Stimulated activated effector memory CD8-positive, alpha-beta T cell treated with anti-CD3 and anti-CD28 coated beads, Interleukin-12 subunit alpha, Interleukin-12 subunit beta, amount 100 ng/mL, for 72 hours (primary cell): ENCODE data around the gene TMEM95.
"Not testable (repeated sequence)": the region's sequence is repeated elsewhere in the genome, so short reads cannot be mapped to it uniquely, and the experiment has no call there.

Source experiments
- ATAC-seq: fragments of 150-1000 bp; cut with Tn5 transposase; 2 replicates; pipeline ENCODE4 v1.10.0; 2021
- DNase-seq, 2 donors: peaks; one replicate each; pipeline ENCODE4 v3.0.0; 2021 to 2022; ENCODE audit warnings: low spot score in 2 of 2
- H3K27ac Mint-ChIP-seq: one replicate; pipeline ENCODE4 v1.8.0; 2022; ENCODE audit warnings: mild to moderate bottlenecking, mixed read lengths
- H3K36me3 Mint-ChIP-seq: one replicate; pipeline ENCODE4 v1.8.0; 2022; ENCODE audit warnings: mild to moderate bottlenecking, mixed read lengths
- H3K4me1 Mint-ChIP-seq: one replicate; pipeline ENCODE4 v1.8.0; 2022; ENCODE audit warnings: mixed read lengths
- H3K4me3 Mint-ChIP-seq: one replicate; pipeline ENCODE4 v1.8.0; 2022; ENCODE audit warnings: mild to moderate bottlenecking, mixed read lengths
- H3K9me3 Mint-ChIP-seq: one replicate; pipeline ENCODE4 v1.8.0; 2022; ENCODE audit warnings: mixed read lengths

The TMEM95 gene

GRCh38 chr17:7351665-7352502, 3.1 kb upstream of the TMEM95 start, which contains the start of gene KCTD11:
KCTD11 (plus strand) TSS chr17:7352162.
- ATAC-seq (peak; percentile 75), DNase-seq (peak; percentile 82 to 90)
- Mint-ChIP-seq H3K4me3 (peak within 1 kb of the TSS; percentile 95), H3K9me3 (no peaks in the 10 kb centered on the region), H3K4me1 (peaks cover 80% of the 10 kb centered on the region), H3K27ac (peak within 1 kb of the TSS; percentile 96), H3K36me3 (peaks cover 78% of the 10 kb centered on the region)

GRCh38 chr17:7352503-7352889, 2.5 kb upstream of the TMEM95 start:
- no peak for ATAC-seq
- no peaks in the 10 kb centered on the region for H3K9me3 Mint-ChIP-seq
- peaks cover 74% of the 10 kb centered on the region for H3K4me1 Mint-ChIP-seq

GRCh38 chr17:7352910-7353635, 1.9 kb upstream of the TMEM95 start:
- Mint-ChIP-seq H3K4me1 (peaks cover 68% of the 10 kb centered on the region), H3K4me3 (peak overlapping the region; percentile 95), H3K27ac (peak overlapping the region; percentile 96), H3K9me3 (no peaks in the 10 kb centered on the region), H3K36me3 (peaks cover 72% of the 10 kb centered on the region)
- no peak for ATAC-seq
- no peak for DNase-seq

More at GRCh38 chr17:7352503-7352889, 2.5 kb upstream of the TMEM95 start:
- peak overlapping the region; percentile 96 for H3K27ac Mint-ChIP-seq
- H3K36me3 Mint-ChIP-seq, result peaks cover 76% of the 10 kb centered on the region
- H3K4me3 Mint-ChIP-seq, result peak overlapping the region; percentile 95
- no peak for DNase-seq

GRCh38 chr17:7354262-7354843, 603 bp upstream of the TMEM95 start:
- H3K36me3 Mint-ChIP-seq, result peaks cover 60% of the 10 kb centered on the region
- no peaks in the 10 kb centered on the region for H3K9me3 Mint-ChIP-seq
- H3K27ac Mint-ChIP-seq, result peak overlapping the region; percentile 96
- DNase-seq, result no peak
- H3K4me1 Mint-ChIP-seq, result peaks cover 55% of the 10 kb centered on the region
- ATAC-seq, result peak; percentile 47
- H3K4me3 Mint-ChIP-seq, result peak overlapping the region; percentile 95

- DNase-seq (no peak), ATAC-seq (no peak)
- H3K27ac Mint-ChIP-seq, result peak overlapping the region; percentile 75
- H3K9me3 Mint-ChIP-seq, result no peaks in the 10 kb centered on the region
- H3K4me3 Mint-ChIP-seq, result peak overlapping the region; percentile 7
- peaks cover 47% of the 10 kb centered on the region for H3K36me3 Mint-ChIP-seq
- H3K4me1 Mint-ChIP-seq, result peaks cover 43% of the 10 kb centered on the region
Measured at GRCh38 chr17:7355573-7355972, 617 bp downstream of the TMEM95 start.

DNA sequence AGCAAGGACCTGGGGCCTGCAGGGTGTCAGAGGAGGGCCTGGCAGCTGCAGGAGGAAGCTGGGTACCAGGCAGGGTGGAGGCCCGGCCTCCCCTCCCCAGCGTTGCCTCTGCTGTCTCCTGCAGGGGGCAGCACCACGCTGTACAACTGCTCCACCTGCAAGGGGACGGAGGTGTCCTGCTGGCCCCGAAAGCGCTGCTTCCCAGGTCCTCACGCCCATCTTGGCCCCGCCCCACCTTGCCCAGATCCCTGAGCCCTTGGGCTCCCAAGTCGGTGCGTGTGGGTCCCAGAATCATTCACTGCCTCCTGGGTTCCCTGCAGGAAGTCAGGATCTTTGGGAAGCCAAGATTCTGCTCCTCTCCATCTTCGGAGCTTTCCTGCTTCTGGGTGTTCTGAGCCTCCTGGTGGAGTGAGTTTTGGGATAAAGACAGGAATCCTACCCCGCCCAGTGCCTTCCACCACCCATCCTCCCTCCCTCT, 1.2 kb downstream of the TMEM95 start:
- peak overlapping the region; percentile 75 for H3K27ac Mint-ChIP-seq
- H3K4me3 Mint-ChIP-seq, result peak overlapping the region; percentile 7
- no peaks in the 10 kb centered on the region for H3K9me3 Mint-ChIP-seq
- DNase-seq (peak; percentile 86 to 93), ATAC-seq (peak; percentile 67)
- peaks cover 41% of the 10 kb centered on the region for H3K4me1 Mint-ChIP-seq
- H3K36me3 Mint-ChIP-seq, result peaks cover 42% of the 10 kb centered on the region

DNA sequence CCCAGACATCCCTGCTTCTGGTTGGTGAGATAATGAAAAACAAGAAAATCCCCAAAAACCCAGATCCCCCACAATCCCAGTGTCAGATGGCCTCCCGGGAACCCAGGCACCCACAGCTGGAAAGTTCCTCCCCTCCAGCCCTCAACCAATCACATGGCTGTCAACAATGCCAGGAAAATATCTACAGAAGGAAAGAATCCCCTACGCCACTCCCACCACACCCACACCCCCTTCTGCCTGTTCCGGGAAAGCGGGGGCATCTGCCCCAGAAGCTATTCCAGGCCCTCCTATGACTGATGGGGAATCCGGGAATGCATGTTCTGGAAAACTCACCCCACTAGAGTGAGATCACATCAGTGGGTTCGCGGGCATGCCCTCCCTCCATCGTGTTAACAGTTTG, 1.8 kb downstream of the TMEM95 start:
- H3K27ac Mint-ChIP-seq, result no peak overlapping the region
- H3K36me3 Mint-ChIP-seq, result peaks cover 37% of the 10 kb centered on the region
- no peak overlapping the region for H3K4me3 Mint-ChIP-seq
- ATAC-seq, result no peak
- H3K4me1 Mint-ChIP-seq, result peaks cover 37% of the 10 kb centered on the region
- H3K9me3 Mint-ChIP-seq, result no peaks in the 10 kb centered on the region
- no peak for DNase-seq

DNA sequence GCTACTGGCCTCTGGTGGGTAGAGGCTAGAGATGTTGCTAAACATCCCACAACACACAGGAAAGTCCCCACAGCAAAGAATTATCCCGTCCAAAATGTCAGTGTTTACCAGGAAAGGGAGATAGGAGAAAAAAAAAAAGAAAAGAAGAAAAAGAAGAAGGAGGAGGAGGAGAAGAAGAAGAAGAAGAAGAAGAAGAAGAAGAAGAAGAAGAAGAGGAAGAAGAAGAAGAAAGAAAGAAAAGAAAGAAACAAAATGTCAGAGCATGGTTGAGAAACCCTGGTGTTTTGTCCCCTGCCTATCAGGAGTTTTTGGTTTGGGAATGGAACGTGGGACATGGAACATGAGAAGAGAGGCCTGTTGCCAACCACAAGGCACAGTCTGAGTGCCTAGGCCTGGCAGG, 2.4 kb downstream of the TMEM95 start:
- no peak overlapping the region for H3K4me3 Mint-ChIP-seq
- ATAC-seq (no peak), DNase-seq (no peak)
- H3K36me3 Mint-ChIP-seq, result peaks cover 32% of the 10 kb centered on the region
- H3K4me1 Mint-ChIP-seq, result peaks cover 35% of the 10 kb centered on the region
- no peaks in the 10 kb centered on the region for H3K9me3 Mint-ChIP-seq
- H3K27ac Mint-ChIP-seq, result no peak overlapping the region

DNA sequence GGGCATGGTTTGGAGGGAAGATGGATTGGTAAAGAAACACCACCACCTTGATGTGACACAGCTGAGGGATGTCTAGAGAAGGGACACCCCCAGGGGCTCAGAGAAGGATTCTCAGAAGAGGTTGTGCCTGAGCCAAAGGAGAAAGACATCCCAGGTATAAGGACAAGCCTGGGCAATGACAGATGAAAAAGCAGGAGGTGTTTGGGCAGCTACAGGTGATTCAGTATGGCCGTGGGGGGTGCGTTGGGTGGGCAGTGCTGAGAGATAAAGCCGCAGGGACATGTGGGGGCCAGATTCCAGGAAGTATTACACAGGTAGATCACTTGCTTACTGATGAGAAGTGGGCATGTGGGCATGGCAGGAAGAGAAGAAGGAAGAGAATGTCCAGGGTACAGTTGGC, 7.0 kb downstream of the TMEM95 start:
- no peaks in the 10 kb centered on the region for H3K9me3 Mint-ChIP-seq
- no peaks in the 10 kb centered on the region for H3K4me1 Mint-ChIP-seq
- ATAC-seq (no peak), DNase-seq (no peak)
- no peak overlapping the region for H3K27ac Mint-ChIP-seq
- peaks cover 13% of the 10 kb centered on the region for H3K36me3 Mint-ChIP-seq
- H3K4me3 Mint-ChIP-seq, result no peak overlapping the region

DNA sequence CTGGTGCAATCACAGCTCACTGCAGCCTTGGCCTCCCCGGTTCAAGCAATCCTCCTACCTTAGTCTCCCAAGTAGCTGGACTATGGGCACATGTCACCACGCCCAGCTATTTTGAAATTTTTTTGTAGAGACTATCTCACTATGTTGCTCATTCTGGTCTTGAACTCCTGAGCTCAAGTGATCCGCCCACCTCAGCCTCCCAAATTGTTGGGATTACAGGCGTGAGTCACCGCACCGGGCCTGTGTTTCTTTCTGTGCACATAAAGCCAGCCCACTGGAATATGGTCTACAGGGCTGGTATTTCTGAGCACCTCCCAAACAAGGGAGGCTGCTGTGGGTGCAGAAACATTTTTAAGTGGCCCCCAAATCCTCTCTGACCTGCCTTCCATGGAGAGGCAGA, 8.4 kb downstream of the TMEM95 start:
- Mint-ChIP-seq H3K4me3 (no peak overlapping the region), H3K4me1 (no peaks in the 10 kb centered on the region), H3K9me3 (no peaks in the 10 kb centered on the region), H3K36me3 (peaks cover 6% of the 10 kb centered on the region), H3K27ac (no peak overlapping the region)
- no peak for DNase-seq
- no peak for ATAC-seq

DNA sequence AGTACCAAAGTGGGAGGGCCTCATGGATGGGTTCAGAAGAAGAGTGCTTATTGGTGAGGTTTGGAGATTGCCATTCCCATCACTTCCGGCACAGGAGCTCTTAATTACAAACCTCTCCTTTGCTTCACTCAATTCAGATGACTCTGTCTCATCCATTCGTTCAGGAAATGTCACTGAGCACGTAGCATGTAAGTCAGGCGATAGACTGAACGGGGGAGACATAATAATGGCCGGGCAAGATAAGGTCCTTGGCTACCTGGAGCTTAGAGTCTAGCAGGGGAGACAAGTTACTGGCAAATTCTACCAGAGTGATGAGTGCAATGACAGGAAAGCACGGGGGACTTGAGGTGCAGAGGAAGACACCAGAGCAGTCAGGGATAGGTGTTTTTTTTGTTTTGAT, 11.0 kb downstream of the TMEM95 start:
- not testable (repeated sequence) for H3K27ac Mint-ChIP-seq, H3K4me3 Mint-ChIP-seq, H3K9me3 Mint-ChIP-seq, H3K4me1 Mint-ChIP-seq, H3K36me3 Mint-ChIP-seq, ATAC-seq, DNase-seq

DNA sequence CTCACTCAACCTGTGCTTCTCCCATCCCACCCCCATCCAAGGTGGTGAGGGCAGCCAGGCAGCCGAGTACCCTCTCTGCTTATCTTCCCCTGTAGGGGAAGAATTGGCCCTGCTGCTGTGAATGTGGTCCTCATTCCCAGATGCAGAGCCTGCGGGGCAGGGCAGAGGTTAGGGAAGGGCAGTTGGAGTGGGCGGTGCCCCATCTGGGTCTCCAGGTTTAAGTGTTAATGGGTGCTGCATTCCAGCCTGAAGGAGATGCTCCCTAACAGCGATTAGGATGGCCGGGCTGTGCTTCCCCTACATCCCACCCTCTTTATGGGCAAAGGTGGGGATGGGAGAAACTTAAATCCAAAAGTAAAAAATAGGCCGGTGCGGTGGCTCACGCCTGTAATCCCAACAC, 12.1 kb downstream of the TMEM95 start:
- Mint-ChIP-seq H3K4me3 (no peak overlapping the region), H3K27ac (no peak overlapping the region), H3K4me1 (no peaks in the 10 kb centered on the region), H3K36me3 (peaks cover 6% of the 10 kb centered on the region), H3K9me3 (no peaks in the 10 kb centered on the region)
- ATAC-seq (no peak), DNase-seq (no peak)

DNA sequence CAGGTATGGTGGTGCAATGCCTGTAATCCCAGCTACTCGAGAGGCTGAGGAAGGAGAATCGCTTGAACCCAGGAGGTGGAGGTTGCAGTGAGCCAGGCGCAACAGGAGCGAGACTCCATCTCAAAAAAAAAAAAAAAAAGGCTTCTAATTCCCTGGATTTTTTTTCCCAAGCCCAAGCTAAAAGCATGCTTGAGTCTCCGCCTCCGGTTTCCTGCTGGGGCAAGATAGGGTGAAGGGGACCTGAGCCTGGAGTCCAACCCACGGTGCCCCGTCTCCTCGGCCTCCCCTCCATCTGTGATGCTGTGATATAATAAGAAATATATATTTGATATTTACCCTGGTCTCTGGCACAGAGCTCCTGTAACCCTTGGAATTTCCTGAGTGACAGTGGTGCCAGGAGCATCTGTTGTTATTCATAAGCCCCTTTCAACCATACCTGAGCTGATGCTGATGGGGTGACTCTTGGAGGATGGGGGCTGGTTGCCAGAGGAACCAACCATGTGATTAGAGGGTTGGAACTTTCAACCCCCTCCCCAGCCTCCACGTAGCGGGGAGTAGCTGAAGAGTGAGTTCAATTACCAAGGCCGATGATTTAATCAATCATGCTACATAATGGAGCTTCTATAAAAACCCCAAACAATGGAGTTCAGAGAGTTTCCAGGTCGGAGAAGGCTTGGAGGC, 13.1 kb downstream of the TMEM95 start:
- Mint-ChIP-seq H3K4me3 (no peak overlapping the region), H3K27ac (no peak overlapping the region), H3K4me1 (no peaks in the 10 kb centered on the region), H3K36me3 (peaks cover 6% of the 10 kb centered on the region), H3K9me3 (no peaks in the 10 kb centered on the region)
- ATAC-seq (no peak), DNase-seq (no peak)

DNA sequence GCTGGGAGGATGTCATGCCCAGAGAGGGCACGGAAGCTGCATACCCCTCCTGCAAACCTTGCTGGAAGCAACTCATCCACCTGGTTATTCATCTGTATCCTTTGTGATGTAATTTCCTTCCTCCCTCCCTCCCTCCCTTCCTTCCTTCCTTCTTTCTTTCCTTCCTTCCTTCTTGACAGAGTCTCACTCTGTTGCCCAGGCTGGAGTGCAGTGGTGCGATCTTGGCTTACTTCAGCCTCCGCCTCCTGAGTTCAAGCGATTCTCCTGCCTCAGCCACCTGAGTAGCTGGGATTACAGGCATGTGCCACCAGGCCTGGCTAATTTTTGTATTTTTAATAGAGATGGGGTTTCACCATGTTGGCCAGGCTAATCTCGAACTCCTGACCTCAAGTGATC, 13.6 kb downstream of the TMEM95 start:
- not testable (repeated sequence) for H3K36me3 Mint-ChIP-seq, H3K27ac Mint-ChIP-seq, H3K9me3 Mint-ChIP-seq, H3K4me1 Mint-ChIP-seq, DNase-seq, H3K4me3 Mint-ChIP-seq, ATAC-seq

- ATAC-seq (no peak), DNase-seq (no peak)
- Mint-ChIP-seq H3K9me3 (no peaks in the 10 kb centered on the region), H3K4me1 (no peaks in the 10 kb centered on the region), H3K27ac (no peak overlapping the region), H3K4me3 (no peak overlapping the region), H3K36me3 (peaks cover 5% of the 10 kb centered on the region)
Measured at GRCh38 chr17:7369825-7370224, 14.9 kb downstream of the TMEM95 start.
